H9 (cell line): ENCODE measurements around the gene RAI1. TPM values are rescaled to one million over a fixed set of nuclear protein-coding genes. Genes with fewer than 3 reads are reported as not detected.

Experiments used
- DNase-seq: peaks from one replicate; pipeline ENCODE4 v3.0.0-alpha.2; 2017
- H2AFZ ChIP-seq: one replicate; pipeline ENCODE4 v1.6.1; 2013; ENCODE audit warnings: mild to moderate bottlenecking, low read length, control low read depth, moderate library complexity
- H2AK5ac ChIP-seq: 2 replicates; pipeline ENCODE4 v1.6.1; 2013; ENCODE audit warnings: low read length, control low read depth, mixed read lengths; ENCODE audit not compliant: insufficient read length
- H2BK120ac ChIP-seq: one replicate; pipeline ENCODE4 v1.6.1; 2013; ENCODE audit warnings: low read depth, mild to moderate bottlenecking, low read length, control low read depth, inconsistent platforms; ENCODE audit not compliant: poor library complexity, severe bottlenecking
- H2BK12ac ChIP-seq: 2 replicates; pipeline ENCODE4 v1.6.1; 2013; ENCODE audit warnings: low read length, control low read depth, mixed read lengths, low read depth; ENCODE audit not compliant: insufficient read length
- H2BK15ac ChIP-seq: 2 replicates; pipeline ENCODE4 v1.6.1; 2013; ENCODE audit warnings: low read depth, low read length, control low read depth
- H2BK20ac ChIP-seq: one replicate; pipeline ENCODE4 v1.6.1; 2013; ENCODE audit warnings: low read depth, mild to moderate bottlenecking, low read length, control low read depth, inconsistent platforms; ENCODE audit not compliant: poor library complexity, severe bottlenecking
- H2BK5ac ChIP-seq: 2 replicates; pipeline ENCODE4 v1.6.1; 2013; ENCODE audit warnings: low read length, control low read depth, mixed read lengths; ENCODE audit not compliant: insufficient read length
- H3K14ac ChIP-seq: 2 replicates; pipeline ENCODE4 v1.6.1; 2013; ENCODE audit warnings: low read length, control low read depth; ENCODE audit not compliant: insufficient read depth
- H3K18ac ChIP-seq: 2 replicates; pipeline ENCODE4 v1.6.1; 2013; ENCODE audit warnings: low read depth, mild to moderate bottlenecking, mixed read lengths, low read length, control low read depth; ENCODE audit not compliant: insufficient read length
- H3K23ac ChIP-seq: 2 replicates; pipeline ENCODE4 v1.6.1; 2013; ENCODE audit warnings: low read length, control low read depth, mixed read lengths, low read depth; ENCODE audit not compliant: insufficient read length
- H3K23me2 ChIP-seq: 2 replicates; pipeline ENCODE4 v1.6.1; 2013; ENCODE audit warnings: low read depth, mild to moderate bottlenecking, mixed read lengths, low read length, control low read depth; ENCODE audit not compliant: insufficient read length, poor library complexity, severe bottlenecking
- H3K27ac ChIP-seq: 2 replicates; pipeline ENCODE4 v1.5.1; 2013; ENCODE audit warnings: low read length, control low read depth, mixed read lengths, low read depth; ENCODE audit not compliant: insufficient read length
- H3K27me3 ChIP-seq: 2 replicates; pipeline ENCODE4 v1.6.1; 2013; ENCODE audit warnings: low read length, control low read depth, inconsistent platforms; ENCODE audit not compliant: insufficient read depth
- H3K4ac ChIP-seq: 2 replicates; pipeline ENCODE4 v1.6.1; 2013; ENCODE audit warnings: low read depth, mild to moderate bottlenecking, control low read depth, inconsistent platforms, low read length, moderate library complexity
- H3K4me1 ChIP-seq: 2 replicates; pipeline ENCODE4 v1.6.1; 2013; ENCODE audit warnings: low read length, control low read depth, inconsistent platforms; ENCODE audit not compliant: insufficient read depth
- H3K4me2 ChIP-seq: 2 replicates; pipeline ENCODE4 v1.6.1; 2013; ENCODE audit warnings: low read length, control low read depth, mixed read lengths; ENCODE audit not compliant: insufficient read length, insufficient read depth
- H3K56ac ChIP-seq: 2 replicates; pipeline ENCODE4 v1.6.1; 2013; ENCODE audit warnings: low read depth, mild to moderate bottlenecking, mixed read lengths, low read length, control low read depth; ENCODE audit not compliant: insufficient read length
- H3K79me1 ChIP-seq: 2 replicates; pipeline ENCODE4 v1.6.1; 2013; ENCODE audit warnings: low read depth, mild to moderate bottlenecking, moderate library complexity, low read length, control low read depth, inconsistent platforms; ENCODE audit not compliant: insufficient read depth, poor library complexity, severe bottlenecking
- H3K79me2 ChIP-seq: 2 replicates; pipeline ENCODE4 v1.6.1; 2013; ENCODE audit warnings: low read length, control low read depth, inconsistent platforms; ENCODE audit not compliant: insufficient read depth
- H3K9ac ChIP-seq: 2 replicates; pipeline ENCODE4 v1.6.1; 2013; ENCODE audit warnings: low read length, control low read depth, mixed read lengths; ENCODE audit not compliant: insufficient read length; ENCODE audit errors: extremely low read depth
- H3K9me3 ChIP-seq: one replicate; pipeline ENCODE4 v1.6.1; 2013; ENCODE audit warnings: low read depth, low read length, inconsistent platforms; ENCODE audit not compliant: control insufficient read depth
- H3T11ph ChIP-seq: one replicate; pipeline ENCODE4 v1.6.1; 2013; ENCODE audit warnings: mild to moderate bottlenecking, low read length, control low read depth, inconsistent platforms
- H4K20me1 ChIP-seq: one replicate; pipeline ENCODE4 v1.6.1; 2013; ENCODE audit not compliant: control insufficient read depth, insufficient read length, insufficient read depth
- H4K5ac ChIP-seq: 2 replicates; pipeline ENCODE4 v1.6.1; 2013; ENCODE audit warnings: low read depth, mild to moderate bottlenecking, mixed read lengths, low read length, control low read depth; ENCODE audit not compliant: insufficient read length
- H4K8ac ChIP-seq: replicated peaks from 2 replicates; pipeline ENCODE4 v1.6.1; 2013; ENCODE audit warnings: low read length, control low read depth, mixed read lengths, low read depth; ENCODE audit not compliant: insufficient read length
- H4K91ac ChIP-seq: 2 replicates; pipeline ENCODE4 v1.6.1; 2013; ENCODE audit warnings: low read depth, mild to moderate bottlenecking, moderate library complexity, mixed read lengths, low read length, control low read depth; ENCODE audit not compliant: insufficient read length
- H3K27ac Mint-ChIP-seq, 3 experiments: 2 replicates in 2 of 3; 3 replicates in 1 of 3; pipeline ENCODE4 v1.8.0; 2020 to 2021; ENCODE audit warnings: mixed read lengths in 3 of 3, mild to moderate bottlenecking in 1 of 3, moderate library complexity in 1 of 3
- H3K27me3 Mint-ChIP-seq: 2 replicates; pipeline ENCODE4 v1.8.0; 2021; ENCODE audit warnings: low read depth, mild to moderate bottlenecking, moderate library complexity, mixed read lengths
- H3K36me3 Mint-ChIP-seq, 3 experiments: 2 replicates in 2 of 3; 3 replicates in 1 of 3; pipeline ENCODE4 v1.8.0; 2020 to 2021; ENCODE audit warnings: low read depth in 3 of 3, mixed read lengths in 3 of 3; ENCODE audit not compliant: insufficient read depth in 1 of 3
- H3K4me1 Mint-ChIP-seq, 2 experiments: 2 replicates each; pipeline ENCODE4 v1.8.0; 2020; ENCODE audit warnings: mixed read lengths in 2 of 2
- H3K4me3 Mint-ChIP-seq, 2 experiments: 2 replicates in 1 of 2; 3 replicates in 1 of 2; pipeline ENCODE4 v1.8.0; 2020 to 2021; ENCODE audit warnings: mild to moderate bottlenecking in 2 of 2, mixed read lengths in 2 of 2, moderate library complexity in 1 of 2
- H3K9me3 Mint-ChIP-seq, 2 experiments: 2 replicates in 1 of 2; 3 replicates in 1 of 2; pipeline ENCODE4 v1.8.0; 2020; ENCODE audit warnings: mild to moderate bottlenecking in 2 of 2, mixed read lengths in 2 of 2, moderate library complexity in 1 of 2
- CTCF ChIP-seq: fragments of 200-600 bp; sonication (generic); conservative IDR thresholded peaks from 3 replicates; pipeline ENCODE4 v1.8.0; 2021; ENCODE audit warnings: antibody characterized with exemption, mild to moderate bottlenecking
- whole genome bisulfite sequencing: extraction: QIAGEN DNeasy Blood & Tissue Kit; methylation state at CpG from one replicate; pipeline ENCODE4 v1.1.7; 2013; ENCODE audit warnings: missing lambda C conversion rate, low lambda C conversion rate, mixed read lengths; ENCODE audit not compliant: insufficient read length; ENCODE audit errors: extremely low coverage; 5-methylcytosine and 5-hydroxymethylcytosine counted together
- total RNA-seq: library from RNA; stranded (reverse); gene quantifications from 2 replicates; pipeline ENCODE4 v1.2.1, GENCODE V29; 2021

Gene RAI1
- total RNA-seq, 1 experiment from 2014 or later = 1.5 TPM

- Histone ChIP-seq H3K14ac (no peak overlapping the region), H3T11ph (no peak overlapping the region), H2AK5ac (no peak overlapping the region), H2BK12ac (no peak overlapping the region), H2BK20ac (no peak overlapping the region), H3K56ac (no peak overlapping the region), H3K79me2 (no peaks in the 10 kb centered on the region), H2BK15ac (no peak overlapping the region), H3K18ac (no peak overlapping the region), H4K5ac (no peak overlapping the region), H4K20me1 (no peaks in the 10 kb centered on the region), H3K23ac (no peak overlapping the region), H2BK5ac (no peak overlapping the region), H3K4ac (no peak overlapping the region), H3K79me1 (no peaks in the 10 kb centered on the region), H2BK120ac (no peak overlapping the region), H4K8ac (no peak overlapping the region), H3K9ac (no peak overlapping the region), H3K27ac (no peak overlapping the region), H3K27me3 (no peaks in the 10 kb centered on the region), H3K4me1 (no peaks in the 10 kb centered on the region), H4K91ac (no peak overlapping the region), H2AFZ (no peak overlapping the region), H3K9me3 (no peaks in the 10 kb centered on the region), H3K4me2 (no peak overlapping the region), H3K23me2 (no peaks in the 10 kb centered on the region)
- H3K27ac Mint-ChIP-seq = 0 out of 7 replicates have a peak overlapping the region, but pooled peaks of 2 of the 3 experiments have one; percentile 4 to 16
- H3K4me1 Mint-ChIP-seq = peaks cover 5 to 10% of the 10 kb centered on the region in 2 experiments
- peak overlapping the region in 1 of 2 experiments; percentile 14; a peak in 2 of 5 replicates for H3K4me3 Mint-ChIP-seq
- peaks cover 9 to 13% of the 10 kb centered on the region in 2 experiments for H3K9me3 Mint-ChIP-seq
- peaks cover 48% of the 10 kb centered on the region for H3K27me3 Mint-ChIP-seq
- DNase-seq = peak; percentile 95
- WGBS = no CpG with 5 or more reads among the region's 19 CpGs
- H3K36me3 Mint-ChIP-seq = peaks cover 0 to 6% (median 2%) of the 10 kb centered on the region in 3 experiments; a peak in 1 of 7 replicates
- TF ChIP-seq CTCF = no peak
Measured at GRCh38 chr17:17663160-17664063, 17.8 kb upstream of the RAI1 start.
